CD14-positive monocyte (primary cell): ENCODE results near the gene HMGCS2. TPM values are rescaled to one million over a fixed set of nuclear protein-coding genes. Genes with fewer than 3 reads are reported as not detected.

Source experiments
- DNase-seq, 3 donors: peaks; one replicate each; pipeline ENCODE4 v3.0.0-alpha.2; 2011 to 2022
- H2AFZ ChIP-seq: 2 replicates; pipeline ENCODE4 v1.6.0; 2012; ENCODE audit warnings: mild to moderate bottlenecking, low read depth, low read length, inconsistent platforms; ENCODE audit not compliant: insufficient read depth, poor library complexity, severe bottlenecking
- H3K27ac ChIP-seq, 2 donors: 1 replicate in 1 of 2; 2 replicates in 1 of 2; pipeline ENCODE4 v1.5.1; 2012 to 2013; ENCODE audit warnings: low read length in 2 of 2, control low read depth in 1 of 2, inconsistent platforms in 1 of 2, low read depth in 1 of 2, mild to moderate bottlenecking in 1 of 2
- H3K27me3 ChIP-seq, 2 donors: one replicate each; pipeline versions ENCODE4 v1.6.0 to v1.6.1; 2011 to 2013; ENCODE audit warnings: low read length in 2 of 2; ENCODE audit not compliant: control insufficient read depth in 2 of 2, insufficient read depth in 2 of 2
- H3K36me3 ChIP-seq, 2 donors: replicated peaks in 1 of 2; 1 replicate in 1 of 2; 2 replicates in 1 of 2; pipeline versions ENCODE4 v1.5.1 to v1.6.1; 2012 to 2013; ENCODE audit warnings: low read length in 2 of 2, control low read depth in 1 of 2, inconsistent platforms in 1 of 2, mild to moderate bottlenecking in 1 of 2; ENCODE audit not compliant: insufficient read depth in 2 of 2, control insufficient read depth in 1 of 2
- H3K4me1 ChIP-seq, 2 donors: 1 replicate in 1 of 2; 2 replicates in 1 of 2; pipeline versions ENCODE4 v1.5.1 to v1.6.1; 2012 to 2013; ENCODE audit warnings: low read length in 2 of 2, control low read depth in 1 of 2, inconsistent platforms in 1 of 2, mild to moderate bottlenecking in 1 of 2, moderate library complexity in 1 of 2; ENCODE audit not compliant: insufficient read depth in 2 of 2, control insufficient read depth in 1 of 2
- H3K4me2 ChIP-seq: replicated peaks from 2 replicates; pipeline ENCODE3; 2012; ENCODE audit warnings: low read length, moderate library complexity, mild to moderate bottlenecking; ENCODE audit not compliant: poor library complexity, severe bottlenecking; ENCODE audit errors: extremely low read depth
- H3K4me3 ChIP-seq, 3 experiments: fragments of 200-600 bp in 1 of 3; sonication (generic) in 1 of 3; replicated peaks in 1 of 3; 1 replicate in 2 of 3; 2 replicates in 1 of 3; pipeline ENCODE4 v1.5.1; 2011 to 2013; ENCODE audit warnings: low read length in 3 of 3, mild to moderate bottlenecking in 3 of 3, control low read depth in 2 of 3, low read depth in 2 of 3, inconsistent platforms in 1 of 3, moderate library complexity in 1 of 3
- H3K79me2 ChIP-seq: 2 replicates; pipeline ENCODE4 v1.6.0; 2012; ENCODE audit warnings: mild to moderate bottlenecking, control low read depth, inconsistent platforms, low read length, moderate library complexity; ENCODE audit not compliant: insufficient read depth
- H3K9ac ChIP-seq: 2 replicates; pipeline ENCODE4 v1.6.0; 2017; ENCODE audit warnings: low read length, mild to moderate bottlenecking; ENCODE audit not compliant: insufficient read depth, poor library complexity, severe bottlenecking
- H3K9me3 ChIP-seq, 2 donors: replicated peaks in 1 of 2; 1 replicate in 1 of 2; 2 replicates in 1 of 2; pipeline versions ENCODE4 v1.5.1 to v1.6.1; 2012 to 2013; ENCODE audit warnings: low read length in 2 of 2, control low read depth in 1 of 2; ENCODE audit not compliant: control insufficient read depth in 1 of 2, insufficient read depth in 1 of 2
- H4K20me1 ChIP-seq: 2 replicates; pipeline ENCODE4 v1.6.0; 2012; ENCODE audit warnings: mild to moderate bottlenecking, low read length, control low read depth, moderate library complexity; ENCODE audit not compliant: insufficient read depth
- H3K27ac Mint-ChIP-seq, 7 donors: one replicate each; pipeline ENCODE4 v1.8.0; 2020; ENCODE audit warnings: mild to moderate bottlenecking in 7 of 7, mixed read lengths in 7 of 7, moderate library complexity in 6 of 7, inconsistent platforms in 2 of 7
- H3K27me3 Mint-ChIP-seq, 3 donors: one replicate each; pipeline ENCODE4 v1.8.0; 2021 to 2022; ENCODE audit warnings: low read depth in 3 of 3, mild to moderate bottlenecking in 3 of 3, mixed read lengths in 3 of 3, moderate library complexity in 3 of 3, inconsistent platforms in 1 of 3
- H3K36me3 Mint-ChIP-seq, 2 donors: one replicate each; pipeline ENCODE4 v1.8.0; 2020; ENCODE audit warnings: mixed read lengths in 2 of 2, inconsistent platforms in 1 of 2, mild to moderate bottlenecking in 1 of 2
- H3K4me1 Mint-ChIP-seq: one replicate; pipeline ENCODE4 v1.8.0; 2020; ENCODE audit warnings: mild to moderate bottlenecking, mixed read lengths
- H3K4me3 Mint-ChIP-seq, 2 donors: one replicate each; pipeline ENCODE4 v1.8.0; 2020; ENCODE audit warnings: mild to moderate bottlenecking in 2 of 2, mixed read lengths in 2 of 2, moderate library complexity in 1 of 2
- H3K9me3 Mint-ChIP-seq, 7 donors: one replicate each; pipeline ENCODE4 v1.8.0; 2020 to 2022; ENCODE audit warnings: mixed read lengths in 7 of 7, mild to moderate bottlenecking in 6 of 7, moderate library complexity in 6 of 7, inconsistent platforms in 2 of 7
- CTCF ChIP-seq: fragments of 200-600 bp; IDR thresholded peaks from one replicate; pipeline ENCODE4 v1.8.0; 2022; ENCODE audit warnings: antibody characterized with exemption, mild to moderate bottlenecking
- WGBS: methylation state at CpG from one replicate; pipeline ENCODE4 v1.1.5; 2013; ENCODE audit warnings: missing lambda C conversion rate; ENCODE audit not compliant: insufficient coverage; 5-methylcytosine and 5-hydroxymethylcytosine counted together
- intact Hi-C, 2 donors: fragments of 100-400 bp; cut with micrococcal nuclease; formaldehyde crosslinking; loops; one replicate each; pipeline versions ENCODE4 v1.15.0 to v1.15.1; 2023
- polyA plus RNA-seq, 3 donors: library from polyadenylated mRNA; depleted of rRNA in 1 of 3; unstranded in 2 of 3; stranded (reverse) in 1 of 3; fragments of 300-500 nt in 2 of 3; fragments of >200 nt in 1 of 3; fragmentation: Illumina TruSeq in 2 of 3; gene quantifications; 1 replicate in 2 of 3; 2 replicates in 1 of 3; pipeline ENCODE4 v1.2.3, GENCODE V29; 2012 to 2021

Gene HMGCS2
- polyA plus RNA-seq, 3 donors = not detected

GRCh38 chr1:119779869-119780356, 11.2 kb upstream of the HMGCS2 start:
- no peaks in the 10 kb centered on the region for H3K27me3 ChIP-seq
- H3K4me1 Mint-ChIP-seq = peaks cover 28% of the 10 kb centered on the region
- no peaks in the 10 kb centered on the region for H3K9me3 ChIP-seq
- WGBS = 78% methylated on average over 5 of the region's 5 CpGs
- H3K4me1 ChIP-seq = peaks cover 29 to 30% of the 10 kb centered on the region in 2 donors
- no peak overlapping the region for H3K9ac ChIP-seq
- no peak overlapping the region for H3K4me3 Mint-ChIP-seq
- H3K27ac Mint-ChIP-seq = peak overlapping the region in 1 of 7 donors; percentile 54
- H3K79me2 ChIP-seq = no peaks in the 10 kb centered on the region
- peaks cover 0 to 2% (median 1%) of the 10 kb centered on the region in 3 donors for H3K27me3 Mint-ChIP-seq
- H4K20me1 ChIP-seq = no peaks in the 10 kb centered on the region
- H3K4me2 ChIP-seq = no peak overlapping the region
- TF ChIP-seq CTCF = no peak
- H3K27ac ChIP-seq = no peak overlapping the region
- H3K9me3 Mint-ChIP-seq = no peaks in the 10 kb centered on the region
- H3K36me3 Mint-ChIP-seq = no peaks in the 10 kb centered on the region
- no peak overlapping the region for H2AFZ ChIP-seq
- no peaks in the 10 kb centered on the region for H3K36me3 ChIP-seq
- DNase-seq = no peak
- no peak overlapping the region for H3K4me3 ChIP-seq
- intact Hi-C loops = no loop called here

- Mint-ChIP-seq H3K4me3 (no peak overlapping the region), H3K9me3 (no peaks in the 10 kb centered on the region), H3K27me3 (peaks cover 0 to 2% (median 1%) of the 10 kb centered on the region in 3 donors), H3K4me1 (peaks cover 26% of the 10 kb centered on the region), H3K27ac (no peak overlapping the region), H3K36me3 (no peaks in the 10 kb centered on the region)
- WGBS = 80% methylated on average over 1 of the region's 13 CpGs
- TF ChIP-seq CTCF = no peak
- Histone ChIP-seq H3K4me1 (peaks cover 20 to 21% of the 10 kb centered on the region in 2 donors), H3K9ac (no peak overlapping the region), H3K27ac (no peak overlapping the region), H3K4me3 (no peak overlapping the region), H3K36me3 (no peaks in the 10 kb centered on the region), H2AFZ (no peak overlapping the region), H3K4me2 (no peak overlapping the region), H3K79me2 (no peaks in the 10 kb centered on the region), H3K9me3 (no peaks in the 10 kb centered on the region), H4K20me1 (no peaks in the 10 kb centered on the region), H3K27me3 (no peaks in the 10 kb centered on the region)
- DNase-seq = no peak
- intact Hi-C loops = no loop called here
These were observed 10.3 kb upstream of the HMGCS2 start for GRCh38 chr1:119778886-119779560.
